Esophagus muscularis mucosa (tissue), 3 donors: Measurements from ENCODE around the gene TCERG1L.

Experiments
- EP300 ChIP-seq: sonication (generic); formaldehyde crosslinking; IDR thresholded peaks from one replicate; pipeline ENCODE4 v1.6.1; 2017; ENCODE audit warnings: antibody characterized with exemption
- POLR2A ChIP-seq: fragments of 450-650 bp; IDR thresholded peaks from one replicate; pipeline ENCODE4 v1.6.1; 2017; ENCODE audit warnings: antibody characterized with exemption, moderate library complexity, mild to moderate bottlenecking, low read depth
- POLR2AphosphoS5 ChIP-seq, 2 donors: sonication (generic); formaldehyde crosslinking; IDR thresholded peaks; one replicate each; pipeline ENCODE4 v1.6.1; 2017; ENCODE audit warnings: antibody characterized with exemption in 2 of 2

- TF ChIP-seq POLR2AphosphoS5 (IDR thresholded peaks at IDR 0.05) (no peak), POLR2A (no peak), EP300 (no peak)
Measured at GRCh38 chr10:131275691-131276090, 35.8 kb downstream of the TCERG1L start.
